Spleen (tissue), 11 donors: Measurements from ENCODE around the gene NRXN3. TPM values are rescaled to one million over a fixed set of nuclear protein-coding genes. Genes with fewer than 3 reads are reported as not detected.

ENCODE experiments used
- DNase-seq: peaks from one replicate; pipeline ENCODE4 v3.0.0-alpha.2; 2020
- H3K27ac ChIP-seq, 8 donors: fragments of 200-600 bp; sonication (generic) in 7 of 8; 1 replicate in 4 of 8; 2 replicates in 4 of 8; pipeline versions ENCODE4 v1.5.0 to v1.8.0; 2016 to 2021; ENCODE audit warnings: inconsistent platforms in 4 of 8, mild to moderate bottlenecking in 4 of 8, moderate library complexity in 1 of 8
- H3K27me3 ChIP-seq, 7 donors: fragments of 200-600 bp; sonication (generic) in 6 of 7; replicated peaks in 1 of 7; 1 replicate in 4 of 7; 2 replicates in 3 of 7; pipeline versions ENCODE4 v1.5.0 to v1.8.0; 2016 to 2021; ENCODE audit warnings: inconsistent platforms in 3 of 7, mild to moderate bottlenecking in 1 of 7
- H3K36me3 ChIP-seq, 6 donors: fragments of 200-600 bp; sonication (generic) in 5 of 6; 1 replicate in 4 of 6; 2 replicates in 2 of 6; pipeline versions ENCODE4 v1.5.0 to v1.8.0; 2016 to 2021; ENCODE audit warnings: inconsistent platforms in 2 of 6
- H3K4me1 ChIP-seq, 6 donors: fragments of 200-600 bp; sonication (generic) in 5 of 6; 1 replicate in 3 of 6; 2 replicates in 3 of 6; pipeline versions ENCODE4 v1.5.0 to v1.8.0; 2016 to 2021; ENCODE audit warnings: inconsistent platforms in 3 of 6
- H3K4me3 ChIP-seq, 8 donors: fragments of 200-600 bp; sonication (generic) in 7 of 8; 1 replicate in 4 of 8; 2 replicates in 4 of 8; pipeline versions ENCODE4 v1.5.0 to v1.8.0; 2016 to 2021; ENCODE audit warnings: inconsistent platforms in 4 of 8, mild to moderate bottlenecking in 4 of 8, moderate library complexity in 2 of 8
- H3K9me3 ChIP-seq, 8 donors: fragments of 200-600 bp; sonication (generic) in 7 of 8; 1 replicate in 4 of 8; 2 replicates in 4 of 8; pipeline versions ENCODE4 v1.5.0 to v1.8.0; 2016 to 2021; ENCODE audit warnings: inconsistent platforms in 4 of 8
- CTCF ChIP-seq, 11 experiments: fragments of 200-600 bp in 7 of 11; fragments of 450-650 bp in 4 of 11; sonication (generic) in 4 of 11; IDR thresholded peaks in 8 of 11; conservative IDR thresholded peaks in 3 of 11; 1 replicate in 7 of 11; 2 replicates in 4 of 11; pipeline versions ENCODE4 v1.4.0 to v1.8.0; 2016 to 2021; ENCODE audit warnings: antibody characterized with exemption in 11 of 11, inconsistent platforms in 4 of 11, mild to moderate bottlenecking in 1 of 11
- POLR2A ChIP-seq, 3 donors: fragments of 450-650 bp; IDR thresholded peaks; one replicate each; pipeline ENCODE4 v1.5.1; 2017; ENCODE audit warnings: antibody characterized with exemption in 3 of 3, mild to moderate bottlenecking in 1 of 3
- POLR2AphosphoS5 ChIP-seq, 3 donors: sonication (generic); formaldehyde crosslinking; IDR thresholded peaks; one replicate each; pipeline ENCODE4 v1.5.1; 2017; ENCODE audit warnings: antibody characterized with exemption in 3 of 3
- WGBS, 5 donors: extraction: QIAGEN DNeasy Blood & Tissue Kit in 3 of 5; methylation state at CpG; one replicate each; pipeline versions ENCODE4 v1.1.5 to v1.1.7; 2013 to 2018; 5-methylcytosine and 5-hydroxymethylcytosine counted together
- intact Hi-C: fragments of 100-400 bp; cut with DNase I; formaldehyde crosslinking; loops from one replicate; pipeline ENCODE4 v1.15.0; 2023; ENCODE audit warnings: low total_unique reads
- polyA plus RNA-seq, 3 donors: library from polyadenylated mRNA; stranded (reverse); fragments of 200-250 nt; gene quantifications; one replicate each; pipeline ENCODE4 v1.2.1, GENCODE V29; 2013
- total RNA-seq, 7 donors: library from RNA; depleted of rRNA in 3 of 7; stranded (reverse); fragments of >200 nt in 3 of 7; fragmentation: NEBNext Ultra II Directional in 4 of 7; extraction: Animal tissue kit (Norgen Biotek cat#: 25700) in 4 of 7; gene quantifications; one replicate each; pipeline versions ENCODE4 v1.1.0 to v1.2.1, GENCODE V29; 2016 to 2021
- donor health status: healthy with polysubstance abuse.
- donor health status: DM: no; HTN: no; CAD: no; lungs with moderate emphysema.
- donor health status: DM: no; HTN: no; CAD: no.
- donor health status: Bipolar disorder and iron deficiency.
- donor health status: healthy.
- donor health status: DM: no; HTN: no; CAD: no.
- donor health status: DM: yes; HTN: yes; CAD: no.

Gene NRXN3
- total and polyA plus RNA-seq, 10 donors, result 0.21 to 11.5 (median 1.6) TPM

DNA sequence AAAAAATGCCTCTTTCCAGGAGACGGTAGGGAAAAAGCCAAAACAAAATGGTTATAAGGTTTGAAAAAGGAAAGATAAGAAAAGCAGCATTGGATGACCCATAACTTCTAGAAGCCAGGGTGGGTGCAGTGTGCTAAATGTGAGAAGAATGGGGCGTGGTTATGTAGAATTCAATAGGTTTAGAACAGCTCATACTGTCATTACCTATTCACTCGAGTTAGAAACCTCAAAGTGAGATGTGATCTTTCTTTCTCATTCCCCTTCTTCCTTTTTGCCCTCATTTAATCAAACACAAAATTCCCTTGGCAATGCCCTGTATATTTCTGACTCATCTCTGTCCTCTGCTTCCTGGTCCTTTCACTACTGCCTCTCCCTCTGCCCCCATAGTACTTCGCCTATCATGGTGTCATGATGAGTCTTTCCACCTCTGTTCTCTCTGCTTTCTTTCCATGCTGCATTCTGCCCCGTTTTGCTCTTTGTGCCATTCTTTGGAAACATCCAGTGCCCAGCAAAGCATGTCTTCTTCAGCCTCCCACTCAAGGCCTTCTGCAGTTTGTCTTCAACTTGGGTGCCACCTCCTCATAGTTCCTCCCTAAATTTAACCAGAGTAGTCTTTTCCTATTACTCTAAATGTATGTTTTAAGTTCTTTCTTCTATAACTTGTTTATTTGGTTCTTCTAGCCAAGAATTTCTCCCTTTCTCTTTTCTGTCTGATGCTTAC lies 496.3 kb downstream of the NRXN3 start:
- H3K36me3 ChIP-seq, result no peaks in the 10 kb centered on the region
- no peak for DNase-seq
- no peak overlapping the region for H3K27ac ChIP-seq
- H3K9me3 ChIP-seq, result peaks cover 0 to 6% (median 0%) of the 10 kb centered on the region in 8 donors
- whole genome bisulfite sequencing, 5 donors, result 59 to 71% (median 63%) methylated on average over 5 of the region's 5 CpGs
- intact Hi-C loops, result no loop called here
- no peak for TF ChIP-seq POLR2A (IDR thresholded peaks at IDR 0.05)
- no peak for TF ChIP-seq CTCF (IDR thresholded peaks at IDR 0.05 in 8 of 11, conservative IDR thresholded peaks at IDR 0.05 in 3 of 11)
- no peak for TF ChIP-seq POLR2AphosphoS5 (IDR thresholded peaks at IDR 0.05)
- H3K4me3 ChIP-seq, result no peak overlapping the region
- no peaks in the 10 kb centered on the region for H3K4me1 ChIP-seq
- H3K27me3 ChIP-seq, result no peaks in the 10 kb centered on the region

DNA sequence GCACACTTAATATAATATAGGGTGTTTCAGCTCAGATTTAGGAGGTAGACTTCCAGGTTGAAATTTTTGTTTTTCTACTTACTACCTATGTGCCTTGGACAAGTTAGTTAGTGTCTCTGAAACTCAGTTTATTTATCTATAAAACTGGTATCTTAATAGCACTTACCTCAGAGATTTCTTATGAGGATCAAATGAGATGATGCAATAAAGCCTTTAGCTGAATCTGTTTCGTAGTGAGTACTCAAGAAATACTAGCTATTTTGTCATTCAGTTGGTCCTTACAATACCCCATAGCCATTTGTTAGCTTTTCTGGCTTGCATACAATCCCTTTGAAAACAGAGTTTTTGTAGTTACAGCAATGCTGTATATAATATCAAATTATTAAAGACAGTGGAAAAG lies 497.0 kb downstream of the NRXN3 start:
- H3K36me3 ChIP-seq, result no peaks in the 10 kb centered on the region
- intact Hi-C loops, result no loop called here
- TF ChIP-seq POLR2AphosphoS5 (IDR thresholded peaks at IDR 0.05) (no peak), POLR2A (IDR thresholded peaks at IDR 0.05) (no peak), CTCF (IDR thresholded peaks at IDR 0.05 in 8 of 11, conservative IDR thresholded peaks at IDR 0.05 in 3 of 11) (no peak)
- H3K27ac ChIP-seq, result no peak overlapping the region
- no peaks in the 10 kb centered on the region for H3K27me3 ChIP-seq
- WGBS, 5 donors, result 59 to 71% (median 68%) methylated on average over 1 of the region's 1 CpG
- no peak for DNase-seq
- H3K4me1 ChIP-seq, result no peaks in the 10 kb centered on the region
- H3K9me3 ChIP-seq, result peaks cover 0 to 6% (median 0%) of the 10 kb centered on the region in 8 donors
- no peak overlapping the region for H3K4me3 ChIP-seq

- H3K27ac ChIP-seq, result no peak overlapping the region
- DNase-seq, result no peak
- H3K9me3 ChIP-seq, result peaks cover 0 to 6% (median 0%) of the 10 kb centered on the region in 8 donors
- H3K4me1 ChIP-seq, result no peaks in the 10 kb centered on the region
- TF ChIP-seq POLR2AphosphoS5 (IDR thresholded peaks at IDR 0.05) (no peak), CTCF (IDR thresholded peaks at IDR 0.05 in 8 of 11, conservative IDR thresholded peaks at IDR 0.05 in 3 of 11) (no peak), POLR2A (IDR thresholded peaks at IDR 0.05) (no peak)
- 76 to 86% (median 79%) methylated on average over 3 of the region's 3 CpGs for WGBS, 5 donors
- no peaks in the 10 kb centered on the region for H3K27me3 ChIP-seq
- no peaks in the 10 kb centered on the region for H3K36me3 ChIP-seq
- intact Hi-C loops, result no loop called here
- H3K4me3 ChIP-seq, result no peak overlapping the region
Measured at GRCh38 chr14:78673845-78674244, 503.7 kb downstream of the NRXN3 start.

DNA sequence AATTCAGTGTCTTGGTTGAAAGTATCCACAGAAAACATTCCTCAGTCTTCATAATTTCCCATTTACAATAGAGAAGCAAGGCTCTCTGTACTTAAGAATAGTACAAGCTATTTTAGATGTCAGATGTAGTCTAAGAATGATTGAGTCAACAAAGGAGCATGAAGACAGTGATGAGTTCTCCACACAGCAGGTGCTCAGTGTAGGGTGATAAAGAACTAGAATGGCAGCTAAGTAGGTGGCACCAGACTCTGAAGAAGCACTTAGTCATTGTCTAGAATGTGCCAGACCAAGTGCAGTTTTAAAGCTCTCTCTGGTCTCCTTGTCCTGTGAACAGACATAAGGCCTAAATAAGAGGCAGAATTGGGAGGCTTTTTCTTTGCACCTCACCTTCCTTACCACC lies 504.6 kb downstream of the NRXN3 start:
- H3K4me1 ChIP-seq, result no peaks in the 10 kb centered on the region
- peaks cover 0 to 5% (median 0%) of the 10 kb centered on the region in 8 donors for H3K9me3 ChIP-seq
- no peak for DNase-seq
- no peak overlapping the region for H3K27ac ChIP-seq
- TF ChIP-seq CTCF (IDR thresholded peaks at IDR 0.05 in 8 of 11, conservative IDR thresholded peaks at IDR 0.05 in 3 of 11), result no peak
- no peak for TF ChIP-seq POLR2A (IDR thresholded peaks at IDR 0.05)
- no peaks in the 10 kb centered on the region for H3K36me3 ChIP-seq
- H3K27me3 ChIP-seq, result no peaks in the 10 kb centered on the region
- intact Hi-C loops, result no loop called here
- H3K4me3 ChIP-seq, result no peak overlapping the region
